Neural cell (in vitro differentiated cells): ENCODE results near the gene CEP170B. TPM values are rescaled to one million over a fixed set of nuclear protein-coding genes. Genes with fewer than 3 reads are reported as not detected.

Experiments
- H2AFZ ChIP-seq: fragments of 200-600, 300-800 bp; sonication (generic), shearing (Covaris generic); 2 replicates; pipeline ENCODE4 v1.6.0; 2014; ENCODE audit warnings: low read depth, mild to moderate bottlenecking, antibody characterized with exemption, low read length, moderate library complexity
- H3F3A ChIP-seq: fragments of 200-600 bp; shearing (Covaris generic); 2 replicates; pipeline ENCODE4 v1.6.1; 2016; ENCODE audit warnings: mild to moderate bottlenecking, moderate library complexity, mixed read lengths, antibody characterized with exemption, low read length; ENCODE audit not compliant: insufficient read depth, poor library complexity, severe bottlenecking
- H3K27ac ChIP-seq: fragments of 200-600, 300-800 bp; sonication (generic), shearing (Covaris generic); 2 replicates; pipeline ENCODE4 v1.5.1; 2014; ENCODE audit warnings: mild to moderate bottlenecking, low read length, moderate library complexity
- H3K27me3 ChIP-seq: fragments of 300-800, 200-600 bp; sonication (generic), shearing (Covaris generic); 2 replicates; pipeline ENCODE4 v1.6.0; 2014; ENCODE audit warnings: mild to moderate bottlenecking, low read depth, low read length, moderate library complexity; ENCODE audit not compliant: insufficient read depth
- H3K36me3 ChIP-seq: fragments of 300-800, 200-600 bp; sonication (generic), shearing (Covaris generic); 2 replicates; pipeline ENCODE4 v1.5.1; 2014; ENCODE audit warnings: mild to moderate bottlenecking, antibody characterized with exemption, low read length, moderate library complexity; ENCODE audit not compliant: insufficient read depth
- H3K4me2 ChIP-seq: fragments of 300-800, 200-600 bp; sonication (generic), shearing (Covaris generic); 2 replicates; pipeline ENCODE4 v1.6.0; 2014; ENCODE audit warnings: mild to moderate bottlenecking, low read length
- H3K4me3 ChIP-seq: fragments of 300-800, 200-600 bp; sonication (generic), shearing (Covaris generic); 2 replicates; pipeline ENCODE4 v1.5.1; 2014; ENCODE audit warnings: mild to moderate bottlenecking, low read length, moderate library complexity
- H3K79me2 ChIP-seq: fragments of 200-600 bp; shearing (Covaris generic); replicated peaks from 2 replicates; pipeline ENCODE4 v1.6.0; 2014; ENCODE audit warnings: mild to moderate bottlenecking, low read length, moderate library complexity; ENCODE audit not compliant: insufficient read depth
- H3K9ac ChIP-seq: fragments of 300-800, 200-600 bp; sonication (generic), shearing (Covaris generic); 2 replicates; pipeline ENCODE4 v1.6.1; 2016; ENCODE audit warnings: mild to moderate bottlenecking, low read length, mixed read lengths
- H3K9me2 ChIP-seq: fragments of 200-600 bp; shearing (Covaris generic); 2 replicates; pipeline ENCODE4 v1.6.1; 2016; ENCODE audit warnings: mild to moderate bottlenecking, low read length, mixed read lengths; ENCODE audit not compliant: insufficient read depth
- H3K9me3 ChIP-seq: fragments of 200-600, 300-800 bp; sonication (generic), shearing (Covaris generic); 2 replicates; pipeline ENCODE4 v1.6.1; 2016; ENCODE audit warnings: mild to moderate bottlenecking, mixed run types, low read length, moderate library complexity, mixed read lengths
- H4K20me1 ChIP-seq: fragments of 200-600 bp; shearing (Covaris generic); 2 replicates; pipeline ENCODE4 v1.6.1; 2016; ENCODE audit warnings: mild to moderate bottlenecking, mixed run types; ENCODE audit not compliant: insufficient read depth
- CTCF ChIP-seq: fragments of 450-650 bp; IDR thresholded peaks from 2 replicates; pipeline ENCODE4 v1.5.1; 2014; ENCODE audit warnings: antibody characterized with exemption, mild to moderate bottlenecking, moderate library complexity; ENCODE audit not compliant: poor library complexity, severe bottlenecking
- EP300 ChIP-seq: fragments of 450-650 bp; conservative IDR thresholded peaks from 2 replicates; pipeline ENCODE4 v1.6.1; 2014; ENCODE audit warnings: antibody characterized with exemption, mild to moderate bottlenecking, moderate library complexity; ENCODE audit not compliant: poor library complexity, severe bottlenecking
- EZH2 ChIP-seq: fragments of 200-600, 300-800 bp; shearing (Covaris generic), sonication (generic); IDR thresholded peaks from 2 replicates; pipeline ENCODE4 v1.6.1; 2014; ENCODE audit warnings: antibody characterized with exemption, low read length, borderline replicate concordance, mild to moderate bottlenecking; ENCODE audit not compliant: insufficient read depth, poor library complexity, severe bottlenecking
- MXI1 ChIP-seq: fragments of 450-650 bp; conservative IDR thresholded peaks from 2 replicates; pipeline ENCODE4 v1.6.1; 2014; ENCODE audit warnings: antibody characterized with exemption, mild to moderate bottlenecking; ENCODE audit not compliant: poor library complexity, severe bottlenecking
- POLR2AphosphoS5 ChIP-seq: IDR thresholded peaks from 2 replicates; pipeline ENCODE4 v1.6.1; 2012
- RAD21 ChIP-seq: fragments of 450-650 bp; conservative IDR thresholded peaks from 2 replicates; pipeline ENCODE4 v1.6.1; 2014; ENCODE audit warnings: antibody characterized with exemption, mild to moderate bottlenecking, moderate library complexity
- REST ChIP-seq: IDR thresholded peaks from 2 replicates; pipeline ENCODE4 v1.6.1; 2012; ENCODE audit warnings: borderline replicate concordance
- SMC3 ChIP-seq: fragments of 450-650 bp; conservative IDR thresholded peaks from 2 replicates; pipeline ENCODE4 v1.6.1; 2014; ENCODE audit warnings: antibody characterized with exemption, mild to moderate bottlenecking, moderate library complexity; ENCODE audit not compliant: poor library complexity
- TAF1 ChIP-seq: IDR thresholded peaks from 2 replicates; pipeline ENCODE4 v1.6.1; 2012; ENCODE audit warnings: low read depth
- polyA plus RNA-seq: library from polyadenylated mRNA; depleted of rRNA; stranded (reverse); fragments of >200 nt; gene quantifications from 2 replicates; pipeline ENCODE4 v1.2.3, GENCODE V29; 2014

CEP170B gene
- polyA plus RNA-seq, 1 donor from 2014 or later, result 11.6 TPM

GRCh38 chr14:104819361-104819781 lies 45.7 kb upstream of the CEP170B start:
- Histone ChIP-seq H3K9me3 (no peaks in the 10 kb centered on the region), H3F3A (no peaks in the 10 kb centered on the region), H3K36me3 (no peaks in the 10 kb centered on the region), H3K9me2 (no peaks in the 10 kb centered on the region), H3K9ac (no peak overlapping the region), H2AFZ (no peak overlapping the region), H3K79me2 (no peaks in the 10 kb centered on the region), H3K27me3 (no peaks in the 10 kb centered on the region), H3K4me3 (no peak overlapping the region), H4K20me1 (no peaks in the 10 kb centered on the region), H3K4me2 (no peak overlapping the region), H3K27ac (no peak overlapping the region)
- TF ChIP-seq EZH2 (no peak), EP300 (no peak), MXI1 (no peak), TAF1 (no peak), POLR2AphosphoS5 (no peak), SMC3 (no peak), RAD21 (no peak), CTCF (no peak), REST (no peak)

- Histone ChIP-seq H3F3A (no peaks in the 10 kb centered on the region), H3K9ac (no peak overlapping the region), H3K79me2 (no peaks in the 10 kb centered on the region), H3K36me3 (no peaks in the 10 kb centered on the region), H3K27ac (no peak overlapping the region), H3K9me2 (no peaks in the 10 kb centered on the region), H3K4me2 (no peak overlapping the region), H4K20me1 (no peaks in the 10 kb centered on the region), H2AFZ (no peak overlapping the region), H3K27me3 (peaks cover 3% of the 10 kb centered on the region), H3K9me3 (no peaks in the 10 kb centered on the region), H3K4me3 (no peak overlapping the region)
- TF ChIP-seq CTCF, result peak; percentile 41
- no peak for TF ChIP-seq RAD21
- no peak for TF ChIP-seq REST
These were observed 44.3 kb upstream of the CEP170B start for GRCh38 chr14:104820669-104821228.
